CD4-positive, alpha-beta T cell treated with Interferon gamma for 1 hour (primary cell): ENCODE data around the gene ATP6V0E2.

Experiments used
- DNase-seq: peaks from one replicate; pipeline ENCODE4 v3.0.0-alpha.2; 2020

ATP6V0E2 gene

GRCh38 chr7:149864751-149865150 lies 9.0 kb upstream of the ATP6V0E2 start:
- no peak for DNase-seq

GRCh38 chr7:149865437-149865836 lies 8.3 kb upstream of the ATP6V0E2 start:
- peak; percentile 47 for DNase-seq

GRCh38 chr7:149866139-149866778 lies 7.5 kb upstream of the ATP6V0E2 start:
- DNase-seq = no peak

- DNase-seq = no peak
Observed at GRCh38 chr7:149866779-149867447, 6.9 kb upstream of the ATP6V0E2 start.

- no peak for DNase-seq
Observed at GRCh38 chr7:149867762-149868622, 5.8 kb upstream of the ATP6V0E2 start.

GRCh38 chr7:149868623-149869290 lies 5.0 kb upstream of the ATP6V0E2 start:
- no peak for DNase-seq

- DNase-seq = no peak
Observed at GRCh38 chr7:149869291-149869650, 4.5 kb upstream of the ATP6V0E2 start.

GRCh38 chr7:149869867-149870266 lies 3.9 kb upstream of the ATP6V0E2 start:
- peak; percentile 9 for DNase-seq

- DNase-seq = no peak
Observed at GRCh38 chr7:149870274-149870673, 3.5 kb upstream of the ATP6V0E2 start.

- no peak for DNase-seq
Observed at GRCh38 chr7:149870701-149871483, 2.9 kb upstream of the ATP6V0E2 start.

GRCh38 chr7:149871576-149871975 lies 2.2 kb upstream of the ATP6V0E2 start:
- DNase-seq = no peak

GRCh38 chr7:149872419-149873073 lies 1.2 kb upstream of the ATP6V0E2 start:
- DNase-seq = peak; percentile 44

GRCh38 chr7:149873970-149874643 lies 338 bp downstream of the ATP6V0E2 start:
- DNase-seq = no peak

GRCh38 chr7:149874644-149875028 lies 867 bp downstream of the ATP6V0E2 start:
- no peak for DNase-seq

GRCh38 chr7:149875396-149875795 lies 1.6 kb downstream of the ATP6V0E2 start:
- no peak for DNase-seq

GRCh38 chr7:149877890-149878522 lies 4.2 kb downstream of the ATP6V0E2 start:
- DNase-seq = no peak

- DNase-seq = no peak
Observed at GRCh38 chr7:149878523-149878921, 4.8 kb downstream of the ATP6V0E2 start.

GRCh38 chr7:149879271-149879743 lies 5.5 kb downstream of the ATP6V0E2 start:
- DNase-seq = no peak

- DNase-seq = no peak
Observed at GRCh38 chr7:149879766-149880637, 6.2 kb downstream of the ATP6V0E2 start.
